NCI-H2081 treated with DMSO at 0.1 percent for 48 hours (cell line): ENCODE measurements around the gene ZNF385B.

Source experiments
- DNase-seq: peaks from one replicate; lab custom pipeline; 2025; lab: John Stamatoyannopoulos, UW

Gene ZNF385B

DNA sequence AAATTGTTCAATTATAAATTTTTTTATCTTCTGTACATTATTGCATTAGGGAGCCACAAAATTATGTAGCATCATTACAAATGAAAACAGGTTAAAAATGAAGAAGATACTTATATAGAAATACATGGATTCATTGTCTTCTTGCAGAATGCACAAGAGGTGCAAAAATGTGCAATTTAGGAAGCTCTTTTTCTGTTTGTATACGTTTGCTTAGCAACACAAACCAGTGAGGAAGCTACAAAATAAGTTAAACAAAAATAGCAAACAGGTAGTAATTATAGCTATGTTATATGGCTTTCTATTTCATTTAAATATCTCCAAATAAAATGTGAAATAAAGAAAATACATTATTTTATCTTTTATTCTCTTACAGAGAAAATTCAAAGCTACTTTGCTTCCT lies 419.2 kb downstream of the ZNF385B start:
- no peak for DNase-seq

DNA sequence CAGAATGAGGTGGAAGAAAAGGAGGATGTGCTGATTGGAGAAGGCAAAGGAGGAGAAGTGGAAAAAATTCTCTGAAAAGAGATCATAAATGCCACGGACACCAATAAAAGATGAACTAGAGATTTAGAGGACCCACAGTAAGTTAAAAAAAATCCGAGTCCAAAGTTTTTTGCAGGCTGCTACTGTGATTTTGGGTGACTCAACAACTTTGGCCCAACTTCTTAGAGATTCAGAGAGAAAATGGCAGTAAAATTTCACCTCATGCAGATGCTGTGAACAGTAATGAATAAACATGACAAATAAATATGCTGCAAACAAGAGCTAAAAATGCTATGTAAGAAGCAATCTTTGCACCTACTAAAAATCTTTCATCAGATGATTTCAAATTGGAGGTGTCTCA lies 419.9 kb downstream of the ZNF385B start:
- DNase-seq = no peak

DNA sequence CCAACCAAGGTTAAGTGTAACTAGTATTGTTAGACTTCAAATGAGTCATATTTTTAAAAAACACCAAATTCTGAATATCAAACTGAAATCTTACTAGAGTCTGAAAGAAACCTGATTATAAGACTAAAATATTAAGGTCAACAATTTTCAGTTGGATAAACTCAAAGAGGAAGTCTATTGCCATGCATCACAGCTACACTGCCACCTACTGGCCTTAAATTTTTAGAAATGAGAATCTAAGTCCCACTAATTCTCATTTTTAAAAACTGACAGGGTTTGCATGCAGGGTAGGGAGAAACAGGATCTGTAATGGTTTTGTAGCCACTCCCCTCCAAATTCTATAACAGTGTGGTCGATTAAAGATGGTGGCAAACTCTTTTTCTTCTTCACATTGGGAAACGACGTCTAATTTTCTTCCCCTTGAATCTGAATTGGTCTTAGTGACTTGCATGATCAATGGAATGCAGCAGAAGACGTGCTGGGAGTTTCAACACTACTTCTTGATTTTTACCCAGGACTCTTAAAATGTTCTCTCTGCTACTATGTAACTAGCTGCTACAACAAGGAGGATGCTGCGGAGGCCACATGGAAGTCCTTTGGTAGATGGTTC lies 420.7 kb downstream of the ZNF385B start:
- no peak for DNase-seq

DNA sequence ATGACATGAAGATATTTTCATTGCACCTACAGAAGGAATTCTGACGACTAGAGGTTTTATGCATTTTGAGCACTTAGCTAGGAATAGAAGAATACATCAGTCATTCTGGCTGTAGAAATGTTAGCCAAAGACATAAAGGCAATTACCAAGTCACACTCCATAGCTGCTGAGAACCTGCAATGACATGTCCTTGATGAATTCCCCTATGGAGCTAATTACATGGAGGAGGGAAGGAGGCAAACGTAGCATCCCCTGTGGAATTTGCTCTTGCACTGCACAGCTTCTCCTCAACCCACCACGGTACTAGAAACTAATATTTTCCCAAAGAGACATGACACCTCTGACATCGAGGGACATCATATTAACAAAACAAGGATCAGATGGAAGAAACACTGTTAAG lies 422.8 kb downstream of the ZNF385B start:
- no peak for DNase-seq

DNA sequence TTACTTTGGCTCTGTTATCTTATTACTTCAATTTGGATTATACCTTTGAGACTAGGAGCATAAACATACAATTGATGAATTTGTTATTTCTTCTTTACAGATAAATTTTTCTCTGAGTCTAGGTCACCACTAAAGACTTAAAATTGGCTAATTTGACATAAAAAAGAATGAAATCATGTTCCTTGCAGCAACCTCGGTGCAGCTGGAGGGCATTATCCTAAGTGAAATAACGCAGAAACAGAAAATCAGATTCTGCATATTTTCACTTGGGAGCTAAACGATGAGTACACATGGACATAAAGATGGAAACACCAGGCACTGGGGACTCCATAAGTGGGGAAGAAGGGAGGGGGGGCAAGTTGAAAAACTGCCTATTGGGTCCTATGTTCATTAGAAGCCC lies 424.0 kb downstream of the ZNF385B start:
- no peak for DNase-seq

DNA sequence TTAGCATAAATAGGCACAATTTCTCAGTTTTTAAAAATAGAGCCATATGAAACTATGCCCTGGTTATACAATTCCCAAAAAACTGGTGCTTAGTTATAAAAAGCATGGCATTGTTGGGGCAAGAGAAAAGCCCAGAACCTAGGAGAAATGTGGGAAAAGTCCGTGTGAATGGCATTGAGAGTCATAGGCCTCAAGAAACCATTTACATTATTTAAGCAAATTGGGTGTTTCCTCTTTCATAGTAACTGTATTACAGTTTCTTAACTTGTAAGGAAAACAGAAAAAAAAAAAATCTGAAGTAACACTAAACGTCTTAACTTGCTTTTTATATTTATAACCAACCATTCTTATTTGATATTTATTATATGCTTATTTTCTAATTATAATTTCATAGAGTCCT lies 425.8 kb downstream of the ZNF385B start:
- DNase-seq = no peak

DNA sequence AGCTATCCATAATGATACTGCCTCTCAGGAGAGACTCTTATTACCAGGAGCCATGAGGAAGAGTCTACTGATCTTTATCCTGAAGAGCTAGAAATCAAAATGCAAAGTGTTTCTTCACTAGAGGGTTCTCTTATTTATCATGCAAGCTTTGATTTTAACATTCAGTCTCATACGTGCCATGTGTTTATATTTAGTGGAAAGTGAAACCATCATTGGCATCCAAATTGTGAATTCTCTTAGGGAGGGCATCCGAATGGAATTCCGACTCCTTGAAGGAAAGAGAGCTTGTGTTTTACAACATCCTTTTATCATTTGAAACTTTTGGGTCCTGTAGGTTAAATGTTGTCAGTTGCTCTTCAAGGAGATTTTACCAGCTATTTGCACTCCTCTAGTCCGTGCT lies 426.4 kb downstream of the ZNF385B start:
- no peak for DNase-seq

DNA sequence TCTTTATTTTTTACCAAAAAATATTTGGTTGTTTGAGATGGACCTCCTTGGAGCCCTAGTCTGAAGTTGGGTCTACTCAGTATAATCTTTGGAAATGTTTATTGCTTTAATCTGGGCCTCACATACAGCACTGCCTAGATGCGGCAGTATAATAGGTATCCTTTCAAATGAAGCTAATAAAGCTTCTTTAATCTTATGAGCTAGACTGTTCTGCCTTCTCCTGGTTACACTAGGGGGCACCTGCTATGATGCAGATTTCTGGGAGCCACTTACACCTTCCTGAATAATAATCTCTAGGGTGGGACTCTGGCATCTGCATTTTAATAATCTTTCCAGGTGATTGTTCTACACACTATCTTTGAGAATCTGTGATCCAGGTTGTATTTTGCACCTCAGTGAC lies 427.1 kb downstream of the ZNF385B start:
- no peak for DNase-seq

DNA sequence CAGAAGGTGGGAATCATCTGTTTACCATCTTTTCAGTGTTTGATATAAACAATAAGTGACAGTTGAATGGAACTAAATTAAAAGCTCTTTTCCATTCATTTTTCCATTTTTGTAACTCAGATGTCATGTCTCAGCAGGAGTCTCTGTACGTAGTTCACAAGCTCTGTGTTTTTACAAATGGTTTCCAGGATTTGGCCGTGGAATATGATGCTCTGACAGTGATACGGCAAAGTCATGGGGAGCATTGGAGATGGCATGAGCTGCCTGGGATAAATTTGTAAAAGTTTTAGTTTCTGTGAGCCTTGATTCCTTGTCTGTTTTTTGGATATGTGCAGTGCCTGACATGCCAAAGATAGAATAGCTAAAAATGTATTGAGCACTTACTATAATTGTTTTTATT lies 428.7 kb downstream of the ZNF385B start:
- no peak for DNase-seq

DNA sequence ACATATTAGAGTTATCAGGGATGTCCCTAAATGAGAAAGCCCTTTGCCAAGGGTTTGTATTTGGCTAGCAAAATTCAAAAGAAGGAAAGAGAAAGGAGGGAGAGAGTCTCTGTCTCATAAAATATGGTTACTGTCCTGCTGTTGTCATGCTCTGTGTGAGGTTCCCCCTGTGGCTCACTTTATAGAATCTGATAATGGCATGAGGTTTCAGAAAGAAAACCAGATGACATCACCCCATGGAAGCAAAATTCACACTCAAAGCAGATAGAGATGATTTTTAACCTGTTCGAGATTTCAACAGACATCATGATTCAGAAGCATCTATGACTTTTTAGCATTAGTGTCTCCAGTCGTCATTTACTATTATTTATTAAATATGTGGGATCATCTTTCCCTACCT lies 431.8 kb downstream of the ZNF385B start:
- no peak for DNase-seq

DNA sequence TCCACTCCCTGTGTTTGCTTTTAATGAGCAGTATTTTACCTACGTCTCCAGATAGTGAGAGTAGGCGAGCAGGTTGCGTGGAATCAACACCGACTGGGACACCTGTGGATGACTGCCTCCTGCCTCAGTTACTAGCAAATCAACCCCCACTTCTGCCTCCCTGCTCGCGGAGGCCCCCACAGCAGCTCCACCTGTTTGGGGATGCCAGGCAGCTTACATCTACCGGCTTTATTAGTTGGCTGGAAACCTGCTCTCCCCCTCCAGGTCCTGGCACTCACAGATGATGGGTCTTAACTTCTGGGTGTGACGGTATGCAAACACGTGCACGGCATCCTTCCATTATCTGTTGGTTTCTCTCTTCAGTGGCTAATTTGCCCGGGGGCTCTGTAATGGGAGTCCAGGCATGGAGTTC lies 432.3 kb downstream of the ZNF385B start:
- DNase-seq = no peak

DNA sequence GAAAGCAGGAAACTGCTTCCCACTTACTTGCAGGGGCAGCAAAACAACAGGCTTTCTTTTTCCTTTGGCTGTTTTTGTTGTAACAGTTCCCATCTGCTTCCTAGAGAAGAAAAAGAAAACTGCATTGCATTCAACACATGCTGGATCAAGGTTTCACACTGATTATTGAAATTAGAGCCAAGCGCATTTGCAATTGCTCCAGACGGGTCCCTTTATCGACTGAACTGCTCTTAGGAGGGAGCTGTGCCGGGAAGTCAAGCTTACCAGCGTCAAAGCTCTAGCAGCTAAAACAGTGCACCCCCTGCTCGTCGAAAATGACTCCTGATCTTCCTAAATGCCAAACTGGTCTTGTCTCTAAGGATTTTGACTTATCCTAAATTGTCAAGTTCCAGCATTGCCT lies 432.8 kb downstream of the ZNF385B start:
- DNase-seq = no peak

DNA sequence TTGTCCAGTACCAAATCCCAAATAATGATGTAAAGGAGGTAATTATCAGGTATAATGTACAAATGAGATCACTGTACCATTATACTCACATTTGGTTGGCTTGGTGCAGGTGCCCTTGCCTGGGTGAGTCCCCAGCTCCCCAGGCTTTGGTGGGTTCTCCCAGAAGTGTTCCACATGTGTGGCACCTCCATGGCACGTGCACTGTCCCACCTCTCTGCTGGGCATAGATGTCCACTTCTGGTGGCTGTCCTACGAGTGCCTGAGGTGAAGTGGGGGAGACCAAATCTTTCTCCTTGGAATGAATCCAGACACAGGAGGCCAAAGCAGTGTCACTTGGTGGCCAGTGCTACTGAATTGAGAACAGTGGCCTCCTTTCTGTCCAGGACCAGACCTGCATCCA lies 434.3 kb downstream of the ZNF385B start:
- no peak for DNase-seq

DNA sequence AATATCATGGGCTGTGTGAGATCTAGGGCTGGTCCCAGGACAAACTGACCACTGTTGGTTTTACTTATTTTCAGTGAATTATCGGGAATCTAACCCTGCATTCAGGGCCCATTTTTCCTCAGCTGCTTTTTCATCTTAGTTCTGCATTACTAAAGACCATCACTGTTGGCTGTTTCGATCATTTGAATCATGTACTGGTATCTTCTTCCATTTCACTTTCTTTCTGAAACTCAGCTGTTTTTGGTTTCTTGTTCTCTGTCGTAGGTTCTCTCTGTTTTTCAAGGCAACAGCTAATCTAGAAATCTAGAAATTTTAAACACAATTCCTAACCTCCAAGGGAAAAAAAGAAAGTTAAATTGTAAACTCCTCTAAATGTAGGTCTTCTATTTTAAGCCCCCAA lies 436.8 kb downstream of the ZNF385B start:
- no peak for DNase-seq

DNA sequence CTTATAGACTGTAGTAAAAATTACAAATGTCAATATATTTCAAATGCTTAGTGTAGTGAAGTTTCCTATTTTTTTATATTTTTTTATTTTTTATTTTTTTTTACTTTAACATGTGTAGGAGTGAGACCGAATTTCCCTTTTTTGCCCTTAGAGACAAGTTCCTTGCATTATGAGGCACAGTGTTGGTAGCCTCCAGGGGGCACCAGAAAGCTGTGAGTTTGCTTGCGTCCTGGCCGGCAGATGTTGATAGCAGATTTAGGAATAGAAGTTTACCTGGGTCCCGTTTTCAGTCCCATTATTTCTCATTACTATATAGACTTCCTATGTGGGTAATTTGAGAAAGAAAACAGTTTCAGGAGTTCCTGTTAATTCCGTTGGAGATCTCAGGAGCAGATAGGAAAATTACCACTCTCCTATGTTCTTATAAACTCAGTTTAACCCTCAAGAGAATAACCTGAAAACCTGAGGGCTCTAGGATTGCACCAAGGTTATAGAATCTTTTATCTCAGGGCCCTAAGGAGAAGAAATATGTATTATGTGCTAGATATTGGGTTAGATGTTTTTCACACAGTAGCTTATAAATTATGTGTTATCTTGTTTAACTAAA lies 439.3 kb downstream of the ZNF385B start:
- DNase-seq = no peak

DNA sequence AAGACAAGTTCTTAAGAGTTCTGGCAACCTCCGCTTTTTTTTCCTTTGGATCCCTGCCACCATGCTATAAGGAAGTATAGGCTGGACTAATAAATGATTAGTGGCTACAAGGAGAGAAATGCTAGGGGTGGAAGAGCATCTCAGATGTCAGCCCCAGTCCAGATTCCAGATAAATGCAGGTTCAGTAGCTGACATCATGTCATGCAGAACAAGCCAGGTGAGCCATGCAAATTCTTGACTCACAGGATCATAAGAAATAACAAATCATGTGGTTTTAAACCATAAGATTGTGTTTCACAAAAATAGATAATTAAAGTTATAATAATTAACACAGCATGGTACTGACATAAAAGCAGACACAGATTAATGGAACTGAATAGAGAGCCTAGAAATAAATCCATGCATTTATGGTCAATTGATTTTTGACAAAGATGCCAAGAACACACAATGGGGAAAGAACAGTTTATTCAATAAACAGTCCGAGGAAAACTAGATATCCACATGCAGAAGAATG lies 443.9 kb downstream of the ZNF385B start:
- DNase-seq = peak; percentile 26

DNA sequence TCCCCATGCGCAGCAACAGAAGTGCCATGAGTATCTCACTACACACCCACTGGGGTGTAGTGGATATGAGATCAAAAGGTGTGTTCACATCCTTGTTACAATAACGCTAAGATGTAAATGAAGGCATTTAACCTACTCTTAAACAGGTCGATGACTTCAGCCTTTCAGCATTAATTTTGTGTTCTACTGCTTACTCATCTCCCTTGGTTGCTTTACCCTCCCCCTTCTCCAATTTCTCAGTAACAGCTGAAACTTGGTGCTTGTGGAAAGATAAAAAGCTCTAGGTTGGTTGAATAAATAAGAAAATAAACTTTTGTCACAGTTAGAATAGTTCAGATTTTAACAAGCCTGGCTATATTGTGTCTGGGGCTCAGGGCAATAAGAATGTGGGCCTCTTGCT lies 449.3 kb downstream of the ZNF385B start:
- no peak for DNase-seq

DNA sequence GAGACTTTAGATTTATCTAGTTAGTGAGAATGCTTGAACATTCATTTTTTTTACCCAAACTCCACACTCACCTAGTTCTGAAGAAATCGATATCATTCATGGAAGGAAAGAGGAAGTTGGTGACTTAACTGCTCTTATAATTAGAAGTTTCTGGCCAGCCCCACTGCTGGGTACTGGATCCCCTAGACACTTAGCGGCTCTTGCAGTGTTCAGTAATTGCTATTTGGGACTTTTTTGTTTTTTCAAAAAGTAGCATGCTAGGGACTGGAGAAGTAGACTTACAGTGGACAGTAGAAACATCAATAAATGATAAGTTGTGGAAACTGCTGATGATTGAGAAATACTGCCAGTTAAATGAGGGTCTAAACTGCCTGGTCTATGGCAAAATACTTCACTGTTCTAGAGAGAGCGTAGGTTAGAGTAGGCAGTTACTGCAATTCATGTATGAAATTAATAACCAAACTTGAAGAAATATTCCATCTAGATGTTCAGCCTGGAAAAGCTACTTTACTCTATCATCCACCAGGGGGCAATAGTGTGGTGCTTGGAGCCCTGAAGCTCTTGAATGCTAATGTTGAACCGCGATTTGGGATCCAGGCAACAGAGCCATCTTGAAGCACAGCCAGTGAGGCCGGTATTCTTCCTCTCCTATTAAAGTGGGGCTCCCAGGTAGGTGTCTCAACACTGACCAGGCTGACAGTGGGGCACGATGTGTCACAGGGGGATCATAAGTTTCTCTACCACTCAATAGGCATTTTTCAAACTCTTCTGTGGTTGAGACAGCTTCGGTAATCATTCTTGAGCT lies 450.7 kb downstream of the ZNF385B start:
- DNase-seq = no peak

DNA sequence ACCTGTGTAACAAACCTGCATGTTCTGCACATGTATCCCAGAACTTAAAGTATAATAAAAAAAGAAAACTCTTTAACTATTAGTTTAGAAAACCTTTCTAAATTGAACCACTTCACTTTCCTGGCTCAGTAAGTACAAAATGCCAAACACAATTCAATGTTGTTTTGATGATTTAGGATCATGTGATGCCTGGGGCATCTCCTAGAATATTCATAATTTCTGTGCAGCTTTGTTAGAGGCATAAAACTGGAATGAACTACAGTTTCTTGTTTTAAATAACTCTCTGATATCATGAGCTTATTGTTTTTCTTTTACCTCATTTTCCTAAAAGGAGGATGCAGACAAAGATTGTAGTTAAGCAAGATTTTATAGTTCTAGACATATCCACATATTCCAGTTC lies 457.8 kb downstream of the ZNF385B start:
- no peak for DNase-seq

DNA sequence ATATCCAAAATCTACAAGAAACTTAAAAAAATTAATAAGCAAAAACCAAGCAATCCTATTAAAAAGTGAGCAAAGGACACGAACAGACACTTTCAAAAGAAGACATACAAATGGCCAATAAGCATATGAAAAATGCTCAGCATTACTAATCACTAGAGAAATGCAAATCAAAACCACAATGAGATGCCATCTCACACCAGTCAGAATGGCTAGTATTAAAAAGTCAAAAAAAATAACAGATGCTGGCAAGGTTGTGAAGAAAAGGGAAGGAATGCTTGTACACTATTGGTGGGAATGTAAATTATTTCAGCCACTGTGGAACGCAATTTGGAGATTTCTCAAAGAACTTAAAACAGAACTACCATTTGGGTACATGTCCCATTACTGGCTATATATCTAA lies 467.9 kb downstream of the ZNF385B start:
- DNase-seq = no peak
